HG03060 (cell line): Measurements from ENCODE around the gene KSR1.

Experiments used
- ATAC-seq: cut with Tn5 transposase; IDR thresholded peaks from one replicate; pipeline ENCODE4 v1.9.1; 2021; ENCODE audit warnings: low read depth, moderate number of reproducible peaks; ENCODE audit not compliant: unreplicated experiment

Gene KSR1

DNA sequence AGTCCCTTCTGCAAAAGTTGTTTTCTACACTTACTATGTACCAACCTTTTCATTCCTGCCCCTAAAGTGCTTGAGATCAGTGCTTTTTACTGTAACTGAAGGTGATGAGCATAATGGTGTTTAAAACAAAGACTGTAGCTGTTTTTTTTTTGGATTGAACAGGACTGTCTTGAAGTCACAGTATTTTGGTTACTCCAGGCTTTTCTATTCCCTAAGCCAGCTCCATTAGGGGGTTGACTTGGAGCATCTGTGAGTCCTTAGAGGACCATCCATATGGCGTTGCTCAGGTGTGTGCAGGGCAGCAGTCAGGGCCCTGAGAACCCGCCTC is 145.7 kb downstream of the KSR1 start:
- no peak for ATAC-seq

DNA sequence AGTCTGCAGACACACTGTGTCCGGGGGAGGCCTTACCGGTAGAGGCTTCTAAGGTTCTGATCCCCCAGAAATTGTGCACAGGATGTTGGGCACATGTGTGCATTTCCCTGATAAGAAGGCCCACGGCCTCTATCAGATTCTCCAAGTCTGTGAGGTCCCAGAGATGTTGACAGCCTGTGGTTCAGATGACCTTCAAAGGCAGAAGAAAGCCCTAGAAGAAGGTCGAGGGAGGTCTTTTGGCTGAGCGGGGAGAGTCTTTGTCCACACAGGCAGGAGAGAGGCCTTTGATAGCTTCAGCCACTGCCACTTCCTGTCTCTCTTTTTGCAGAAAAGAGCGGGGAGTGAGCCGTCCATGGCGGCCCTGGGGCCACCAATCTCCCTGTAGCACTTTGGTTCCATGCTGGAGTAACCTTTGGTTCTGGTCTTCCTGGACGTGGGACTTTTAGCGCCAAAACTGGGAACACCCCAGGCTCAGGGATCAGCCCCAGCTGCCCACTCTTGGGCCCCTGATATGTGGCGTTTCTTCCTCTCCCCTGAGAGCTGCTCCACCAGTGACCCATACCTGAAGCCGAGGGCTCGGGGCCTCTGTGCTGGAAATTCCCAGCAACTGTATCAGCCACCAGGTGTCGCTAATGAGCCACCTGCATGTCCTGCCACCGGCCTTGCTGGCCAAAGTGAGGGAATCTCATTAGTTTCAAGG is 146.6 kb downstream of the KSR1 start:
- ATAC-seq = no peak

DNA sequence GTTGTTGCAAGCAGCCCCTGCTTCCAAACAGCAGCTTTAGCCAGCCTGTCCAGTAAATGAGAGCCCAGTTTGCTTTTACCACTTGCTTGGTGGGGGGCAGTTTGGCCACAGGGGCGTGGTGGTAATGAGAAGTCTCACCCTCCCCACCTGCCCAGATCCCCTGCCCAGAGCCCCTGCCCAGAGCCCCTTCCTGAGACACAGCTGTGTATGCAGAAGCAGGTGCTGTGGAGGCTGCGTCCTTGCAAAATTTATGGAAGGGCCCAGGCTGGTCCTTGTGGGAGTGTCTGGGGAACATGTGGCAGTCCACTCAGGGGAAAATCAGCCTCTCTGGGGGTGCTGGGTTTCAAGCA is 147.1 kb downstream of the KSR1 start:
- ATAC-seq = no peak

DNA sequence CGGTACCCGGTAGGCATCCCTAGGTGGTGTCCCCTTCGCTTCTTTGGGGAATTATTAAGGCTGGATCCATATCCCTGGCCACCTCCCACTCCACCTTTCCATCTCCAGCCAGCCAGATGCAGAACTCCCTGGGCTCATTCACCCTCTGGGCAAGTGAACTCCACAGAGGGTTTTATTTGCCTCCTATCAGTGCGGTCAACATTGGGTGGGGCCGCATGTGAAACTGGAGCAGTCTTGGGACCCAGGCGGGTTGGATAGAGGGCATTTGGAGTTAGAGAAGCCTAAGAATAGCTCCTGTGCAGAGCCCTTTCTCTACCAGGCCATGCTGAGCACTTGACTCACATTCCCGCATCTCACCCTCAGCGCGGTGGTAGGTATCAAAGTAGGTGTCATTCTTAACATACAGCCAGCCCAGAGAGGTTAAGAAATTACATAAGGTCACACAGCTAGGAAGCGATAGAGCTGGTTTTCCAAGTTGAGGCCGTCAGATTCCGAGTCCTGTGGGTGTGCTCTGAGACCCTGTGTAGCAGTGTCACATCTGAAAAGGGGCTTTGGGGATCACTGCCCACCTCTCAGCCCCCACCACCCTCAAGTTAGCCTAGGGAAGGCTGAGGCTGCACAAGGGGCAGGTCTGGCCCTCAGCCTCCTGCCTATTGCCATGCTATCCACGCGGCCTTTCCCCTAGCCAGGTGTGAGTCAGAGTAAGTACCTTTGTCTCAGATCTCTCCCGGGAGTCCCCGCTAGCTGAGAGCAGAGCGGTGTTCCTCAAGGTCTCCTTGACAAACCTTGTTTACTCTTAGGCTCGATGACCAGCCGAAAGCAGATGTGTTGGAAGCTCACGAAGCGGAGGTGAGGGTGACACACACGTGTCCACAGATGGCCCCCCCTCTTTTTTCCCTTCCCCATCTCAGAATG is 147.9 kb downstream of the KSR1 start:
- ATAC-seq = no peak

DNA sequence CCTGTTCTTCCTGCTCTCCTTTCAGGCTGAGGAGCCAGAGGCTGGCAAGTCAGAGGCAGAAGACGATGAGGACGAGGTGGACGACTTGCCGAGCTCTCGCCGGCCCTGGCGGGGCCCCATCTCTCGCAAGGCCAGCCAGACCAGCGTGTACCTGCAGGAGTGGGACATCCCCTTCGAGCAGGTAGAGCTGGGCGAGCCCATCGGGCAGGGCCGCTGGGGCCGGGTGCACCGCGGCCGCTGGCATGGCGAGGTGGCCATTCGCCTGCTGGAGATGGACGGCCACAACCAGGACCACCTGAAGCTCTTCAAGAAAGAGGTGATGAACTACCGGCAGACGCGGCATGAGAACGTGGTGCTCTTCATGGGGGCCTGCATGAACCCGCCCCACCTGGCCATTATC is 149.2 kb downstream of the KSR1 start:
- ATAC-seq = no peak

DNA sequence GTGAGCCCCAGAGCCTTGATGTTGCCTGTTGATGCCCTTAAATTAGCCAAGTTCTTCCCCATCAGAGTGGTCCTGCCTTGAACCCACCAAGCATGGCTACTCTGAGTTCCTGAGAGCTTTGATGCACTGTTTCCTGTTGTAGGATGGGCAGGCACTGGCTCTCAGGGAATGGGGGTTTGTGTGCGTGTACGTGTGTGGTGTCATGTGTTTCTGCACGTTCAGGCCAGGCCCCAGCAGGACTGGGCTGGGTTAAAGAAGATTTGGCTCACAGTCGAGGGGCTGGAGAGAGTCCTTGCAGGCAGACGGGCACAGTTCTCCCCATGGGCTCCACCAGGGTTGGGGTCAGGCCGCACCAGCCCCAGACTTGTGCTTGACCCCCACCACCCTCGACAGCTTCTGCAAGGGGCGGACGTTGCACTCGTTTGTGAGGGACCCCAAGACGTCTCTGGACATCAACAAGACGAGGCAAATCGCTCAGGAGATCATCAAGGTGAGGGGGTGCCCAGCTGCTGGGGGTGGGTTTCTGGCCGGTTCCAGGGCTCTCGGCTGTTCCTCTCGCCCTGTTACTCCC is 151.4 kb downstream of the KSR1 start:
- ATAC-seq = no peak

DNA sequence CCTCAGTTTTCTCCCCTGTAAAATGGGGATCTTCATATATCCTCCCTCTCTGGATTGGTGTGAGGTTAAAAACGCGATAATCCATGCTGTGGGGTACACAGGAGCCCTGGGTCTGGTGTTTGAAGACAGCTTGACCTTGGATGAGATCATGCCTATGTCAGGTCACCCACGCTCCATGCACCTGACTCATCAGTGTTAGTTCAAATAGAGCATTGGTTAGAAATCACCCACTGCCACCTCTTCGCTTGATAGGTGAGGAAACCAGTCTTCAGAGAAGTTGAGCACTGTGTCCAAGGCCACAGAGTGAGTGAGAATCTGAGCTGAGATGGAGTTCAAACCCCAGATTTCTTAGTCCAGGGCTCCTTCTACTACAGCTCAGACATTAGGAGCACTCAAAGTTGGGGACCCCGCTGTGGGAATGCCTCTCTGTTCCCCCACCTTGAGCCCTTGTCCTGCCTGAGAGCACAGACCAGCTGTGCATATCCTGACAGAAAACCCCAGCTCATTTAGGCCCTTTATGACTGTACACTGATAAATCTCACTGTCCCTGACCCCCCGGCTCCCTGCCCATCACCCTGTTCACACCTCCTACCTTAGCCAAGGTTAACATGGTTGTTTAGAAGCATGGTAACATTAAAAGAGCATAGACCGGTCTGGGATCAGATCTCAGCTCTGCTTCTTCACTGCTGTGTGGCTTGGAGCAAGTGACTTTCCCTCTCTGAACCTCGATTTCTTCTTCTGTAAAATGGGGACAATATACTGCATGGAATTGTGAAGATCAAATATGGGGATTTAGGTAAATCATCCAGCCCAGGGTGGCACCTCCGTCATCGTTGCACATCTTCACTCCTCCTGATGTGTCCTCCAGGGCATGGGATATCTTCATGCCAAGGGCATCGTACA is 152.3 kb downstream of the KSR1 start:
- ATAC-seq = no peak

DNA sequence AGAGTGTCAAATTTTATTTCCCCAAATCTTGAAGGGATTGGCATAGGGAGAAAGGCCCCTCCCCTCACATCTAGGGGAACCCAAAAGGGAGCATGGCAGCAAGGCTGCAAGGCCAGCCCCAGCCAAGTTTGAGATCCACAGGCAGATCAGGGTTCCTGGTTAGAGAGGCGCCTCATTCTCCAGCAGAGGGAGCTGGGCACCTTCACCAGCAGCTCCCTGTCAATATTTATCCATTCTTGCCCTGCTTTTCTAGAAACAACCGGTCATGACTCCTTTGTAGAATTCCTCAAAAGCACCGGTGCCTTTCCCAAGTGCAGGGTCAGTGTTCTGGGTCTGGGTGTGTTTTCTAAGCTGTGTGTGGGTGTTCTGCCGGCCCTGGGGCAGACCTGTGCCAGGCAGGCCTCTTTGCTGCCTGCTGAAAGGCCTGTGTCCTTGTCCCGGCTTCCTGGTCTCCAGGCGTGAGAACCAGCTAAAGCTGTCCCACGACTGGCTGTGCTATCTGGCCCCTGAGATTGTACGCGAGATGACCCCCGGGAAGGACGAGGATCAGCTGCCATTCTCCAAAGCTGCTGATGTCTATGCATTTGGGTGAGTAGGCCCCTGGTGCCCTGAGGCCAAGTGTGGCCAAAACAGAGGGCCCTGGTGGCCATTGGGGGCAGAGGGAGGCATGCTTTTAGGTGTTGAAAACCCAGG is 153.5 kb downstream of the KSR1 start:
- ATAC-seq = no peak

DNA sequence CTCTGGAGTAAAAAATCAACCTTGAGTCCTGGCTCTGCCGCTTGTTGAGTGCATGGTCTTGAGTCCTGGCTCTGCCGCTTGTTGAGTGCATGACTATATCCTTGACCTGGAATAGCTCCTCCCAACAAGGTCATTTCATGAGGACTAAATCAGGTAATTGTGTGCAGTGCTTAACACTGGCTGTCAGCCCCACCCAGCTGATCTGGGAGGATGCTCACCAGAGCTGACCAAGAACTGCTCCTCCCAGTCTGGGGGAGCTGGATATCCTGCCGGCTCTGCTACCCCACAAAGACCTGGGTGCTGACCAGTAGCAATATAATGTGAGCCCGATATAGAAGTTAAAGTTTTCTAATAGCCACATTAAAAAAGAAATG is 154.0 kb downstream of the KSR1 start:
- no peak for ATAC-seq

DNA sequence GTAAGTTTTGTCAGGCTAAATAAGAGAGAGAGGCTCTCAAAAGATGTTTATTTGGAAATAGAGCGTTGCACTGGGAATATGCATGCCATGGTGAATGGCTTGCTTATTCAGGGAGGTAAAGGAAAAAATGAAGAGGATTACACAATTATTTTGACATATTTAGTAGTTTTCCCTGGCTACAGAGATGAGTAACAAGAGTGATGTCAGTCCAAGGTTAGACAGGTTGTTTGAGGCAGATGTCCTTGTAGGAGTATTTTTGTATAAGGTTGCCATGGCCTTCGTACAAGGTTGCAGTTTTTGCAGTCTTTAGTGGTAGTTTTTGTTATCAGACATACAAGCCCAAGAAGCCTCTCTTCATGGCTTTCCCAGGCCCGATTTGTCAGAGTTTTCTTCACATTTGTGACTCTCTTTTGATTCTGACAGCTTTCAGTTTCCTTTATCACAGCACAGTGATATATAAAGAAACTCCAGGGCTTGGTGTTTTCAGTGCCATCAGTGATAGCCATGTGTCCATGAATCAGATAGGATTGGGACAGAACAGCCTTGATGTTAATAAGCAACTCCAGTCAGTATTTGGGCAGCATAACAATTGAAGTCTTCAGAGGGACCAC is 156.0 kb downstream of the KSR1 start:
- ATAC-seq = no peak

DNA sequence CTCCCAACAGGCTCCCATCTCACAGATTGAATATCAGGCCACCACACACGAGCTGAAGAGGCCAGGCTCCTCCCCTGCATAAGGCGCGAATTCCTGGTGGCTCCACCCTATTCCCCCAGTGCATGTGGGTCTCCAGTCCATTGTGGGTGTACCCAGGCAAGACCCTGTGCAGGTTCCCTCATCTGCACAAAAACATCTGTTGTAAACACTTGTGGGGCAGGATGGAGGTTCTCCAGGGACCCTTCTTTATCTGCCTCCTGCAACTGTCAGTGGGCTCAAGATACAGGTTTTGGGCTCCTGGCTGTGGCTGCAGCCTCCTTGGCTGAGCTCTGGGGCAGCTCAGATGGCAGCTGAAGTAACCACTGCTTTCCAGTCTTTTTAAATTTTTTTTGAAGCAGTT is 157.2 kb downstream of the KSR1 start:
- ATAC-seq = no peak

DNA sequence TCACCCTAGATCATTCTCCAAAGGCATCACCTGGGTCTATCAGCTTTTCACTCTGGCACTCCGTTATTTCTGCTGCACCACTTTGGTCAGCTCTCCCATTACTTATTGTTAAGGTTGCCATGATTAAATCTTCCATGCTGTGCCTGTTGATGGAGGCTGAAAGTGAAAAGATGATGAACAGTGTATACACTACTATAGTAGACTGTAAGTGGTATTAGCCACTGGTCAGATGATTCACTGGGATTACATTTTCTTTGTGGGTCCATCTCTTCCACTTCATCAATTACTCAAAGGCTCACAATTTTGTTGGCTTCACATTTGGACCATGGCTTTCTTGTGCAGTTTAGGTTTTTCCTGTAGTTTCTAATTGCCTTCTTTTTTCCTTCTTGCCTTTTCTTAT is 158.9 kb downstream of the KSR1 start:
- ATAC-seq = no peak

DNA sequence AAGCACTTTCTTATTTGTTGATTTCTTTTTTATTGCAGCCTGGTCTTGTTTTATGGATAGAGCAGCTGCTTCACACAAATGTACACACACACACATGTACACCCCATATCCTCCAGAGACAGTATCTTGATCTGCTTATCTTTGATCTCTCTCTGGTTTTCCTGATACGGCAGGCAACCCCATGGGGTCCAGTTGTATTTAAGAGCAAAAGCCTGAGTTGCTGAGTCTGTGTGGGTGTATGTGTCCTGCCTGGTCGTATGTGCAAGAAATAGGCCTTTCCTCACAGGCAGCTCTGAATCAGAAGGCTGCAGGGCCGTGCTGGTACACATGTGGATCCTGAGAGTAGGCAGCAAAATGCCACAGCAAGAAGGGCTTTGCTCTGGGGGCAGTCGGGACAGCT is 160.2 kb downstream of the KSR1 start:
- no peak for ATAC-seq

DNA sequence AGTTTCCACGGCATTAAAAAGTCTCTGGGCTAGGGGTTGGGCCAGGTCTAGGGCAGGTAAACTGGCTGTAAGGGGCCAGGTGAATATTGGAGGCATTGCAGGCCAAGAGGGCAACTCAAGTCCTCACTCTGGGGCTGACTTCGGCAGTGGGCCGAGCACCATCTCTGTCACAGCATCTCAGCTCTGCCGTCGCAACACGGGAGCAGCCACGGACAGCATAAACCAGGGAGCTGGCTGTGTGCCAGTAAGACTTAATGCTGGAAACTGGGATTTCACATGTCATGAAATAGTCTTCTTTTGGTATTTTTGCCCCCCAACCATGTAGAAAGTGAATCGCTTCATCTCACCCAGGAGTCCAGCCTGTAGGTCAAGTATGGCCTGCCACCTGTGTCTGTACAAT is 162.2 kb downstream of the KSR1 start:
- ATAC-seq = no peak

DNA sequence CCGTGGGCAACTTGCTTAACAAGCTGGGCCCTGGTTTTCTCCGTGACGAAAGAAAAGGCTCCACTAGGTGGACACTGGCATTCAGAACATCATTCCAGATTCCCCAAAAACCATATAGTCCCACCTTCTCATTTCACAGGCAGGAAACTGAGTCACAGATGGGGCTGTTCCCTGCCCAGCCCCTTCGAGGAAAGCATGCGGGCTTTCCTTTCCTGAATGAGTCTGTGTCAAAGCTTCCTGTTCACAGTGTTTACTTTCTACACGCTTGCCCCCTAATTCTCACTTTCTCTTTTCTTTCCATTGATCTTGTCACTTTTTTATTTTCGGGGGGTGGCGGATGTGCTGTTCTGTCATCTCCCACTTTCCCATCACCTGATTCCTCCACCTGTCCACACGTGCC is 164.5 kb downstream of the KSR1 start:
- no peak for ATAC-seq

DNA sequence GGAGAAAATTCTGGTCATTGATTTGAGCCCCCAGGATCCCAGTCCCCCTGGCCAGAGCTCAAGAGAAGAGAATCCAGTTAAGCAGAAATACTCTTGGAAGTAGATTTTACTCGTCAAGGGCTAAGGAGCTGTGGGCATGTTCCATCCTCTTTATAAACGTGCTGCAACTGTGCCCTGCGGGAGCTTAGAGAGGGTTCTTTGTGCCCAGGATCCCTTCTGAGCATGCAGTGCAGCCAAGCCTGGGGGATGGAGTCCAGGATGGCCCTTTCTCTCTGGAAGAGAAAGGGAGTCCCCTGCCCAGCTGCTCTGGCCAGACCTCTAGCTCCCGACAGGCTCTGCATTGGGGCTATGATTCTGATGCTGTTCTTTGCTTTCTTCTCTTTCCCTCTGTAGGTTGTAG is 165.3 kb downstream of the KSR1 start:
- ATAC-seq = no peak

DNA sequence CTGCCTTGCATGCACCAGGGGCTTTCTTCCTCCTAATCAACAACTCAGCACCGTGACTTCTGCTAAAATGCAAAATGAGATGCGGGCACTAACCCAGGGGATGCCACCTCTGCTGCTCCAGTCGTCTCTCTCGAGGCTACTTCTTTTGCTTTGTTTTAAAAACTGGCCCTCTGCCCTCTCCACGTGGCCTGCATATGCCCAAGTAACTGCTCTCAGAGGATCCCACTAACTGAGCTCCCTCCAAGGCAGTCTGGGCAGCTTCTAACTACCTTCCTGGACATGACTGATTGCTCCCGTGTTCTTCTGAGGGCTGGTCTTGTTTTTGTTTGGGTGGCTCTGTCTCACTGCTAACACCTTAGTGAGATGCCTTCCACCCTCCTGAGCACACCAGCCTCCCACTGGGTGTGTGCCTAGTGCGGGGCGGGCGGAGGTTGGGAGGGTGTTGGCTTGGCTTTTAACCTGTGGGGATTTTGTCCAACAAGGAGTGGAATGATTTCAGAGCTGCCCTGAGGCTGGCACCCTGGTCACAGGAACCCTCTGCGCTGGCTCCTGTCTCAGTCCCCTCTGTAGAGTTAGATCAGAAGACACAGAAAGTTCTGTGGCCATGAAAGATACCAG is 165.8 kb downstream of the KSR1 start:
- ATAC-seq = no peak

DNA sequence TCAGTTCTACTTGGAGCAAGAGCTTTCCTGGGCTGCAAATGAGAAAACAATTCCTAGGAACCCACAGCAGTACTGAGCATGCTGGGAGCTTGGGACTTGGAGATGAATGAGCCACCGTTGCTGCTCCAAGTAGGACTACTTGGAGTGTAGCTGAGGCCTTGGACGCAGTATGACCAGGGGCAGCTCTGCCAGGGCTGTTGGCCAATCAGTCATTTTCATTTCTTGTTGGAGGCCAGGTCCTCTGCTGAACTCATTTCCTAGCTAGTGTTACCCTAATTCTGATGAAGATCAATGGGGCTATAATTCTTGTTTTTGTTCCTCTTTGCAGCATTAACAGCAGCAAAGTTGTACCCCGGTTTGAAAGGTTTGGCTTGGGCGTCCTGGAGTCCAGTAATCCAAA is 166.7 kb downstream of the KSR1 start:
- no peak for ATAC-seq

DNA sequence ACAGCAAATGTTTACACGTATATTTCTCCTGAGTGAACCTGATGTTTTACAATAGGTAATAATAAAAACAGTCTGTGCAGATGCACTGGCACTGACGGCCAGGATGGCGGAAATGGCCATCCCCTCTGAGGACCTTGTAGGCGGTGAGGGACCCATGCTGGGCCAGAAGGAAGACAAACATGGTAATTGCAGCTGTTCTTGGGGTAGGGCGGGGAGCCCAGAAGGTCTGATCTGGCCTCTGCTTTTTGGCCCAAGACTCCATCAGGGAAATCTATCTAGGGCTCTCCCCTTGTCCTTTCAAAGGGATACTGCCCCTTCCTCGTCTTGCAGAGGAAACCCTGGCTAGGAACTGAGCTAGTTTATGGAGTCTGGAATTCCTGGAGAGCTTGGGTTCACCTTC is 167.4 kb downstream of the KSR1 start:
- ATAC-seq = no peak

DNA sequence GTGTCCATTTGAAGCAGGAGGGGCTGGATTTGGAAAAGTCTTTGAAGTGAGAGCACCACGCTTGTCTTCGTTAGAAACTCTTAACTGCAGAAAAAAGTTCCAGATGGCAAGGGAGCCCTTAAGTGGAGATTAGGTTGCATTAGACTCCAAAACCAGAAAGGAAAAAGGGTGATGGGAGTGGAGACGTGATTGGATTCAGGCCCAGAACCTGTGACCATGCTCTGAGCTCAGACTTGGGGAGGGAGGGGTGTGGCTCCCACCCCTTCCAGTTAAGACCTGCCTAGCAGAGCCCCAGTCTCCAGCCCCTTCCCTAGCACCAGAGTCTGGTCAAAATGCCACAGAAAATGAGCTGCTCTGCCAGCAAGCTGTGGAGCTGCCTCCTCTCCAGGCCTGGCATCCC is 168.3 kb downstream of the KSR1 start:
- ATAC-seq = no peak
